ENCODE measurements around the gene ORC3.
A peak's percentile ranks its signal among the peaks of the same experiment; 100 is the strongest.

ORC3 gene

DNA sequence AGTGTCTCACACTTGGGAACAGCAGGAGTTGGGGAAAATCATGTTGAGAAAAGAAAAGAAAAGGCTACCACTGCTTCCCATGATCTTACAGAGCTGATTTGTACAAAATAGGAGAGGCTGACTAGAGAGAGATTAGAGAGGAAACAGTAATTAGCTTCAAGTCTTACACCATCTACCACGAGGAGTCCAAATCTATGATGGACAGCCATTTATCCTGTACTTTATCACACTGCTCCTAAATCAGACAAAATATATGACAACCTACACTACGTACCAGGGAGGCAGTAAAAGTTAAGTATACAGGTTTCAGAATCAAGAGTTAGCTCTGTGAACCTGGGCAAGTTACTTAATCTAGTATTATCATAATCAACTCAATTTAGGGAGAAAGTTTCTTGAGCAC lies 38.1 kb upstream of the ORC3 start:
- no peak for DNase-seq (ENCODE audit: low read depth in 2 of 2)
- no peak overlapping the region for H3K4me3 ChIP-seq (replicated peaks in 1 of 2; ENCODE audit: low read depth in 2 of 2, low read length in 2 of 2)
- no peak for TF ChIP-seq CTCF (IDR thresholded peaks at IDR 0.05; ENCODE audit: low read depth, low read length)

- DNase-seq (ENCODE audit: low read depth in 2 of 2), result no peak
- no peak overlapping the region for H3K4me3 ChIP-seq (replicated peaks in 1 of 2; ENCODE audit: low read depth in 2 of 2, low read length in 2 of 2)
- no peak for TF ChIP-seq CTCF (IDR thresholded peaks at IDR 0.05; ENCODE audit: low read depth, low read length)
Measured at GRCh38 chr6:87553159-87553765, 36.7 kb upstream of the ORC3 start.

DNA sequence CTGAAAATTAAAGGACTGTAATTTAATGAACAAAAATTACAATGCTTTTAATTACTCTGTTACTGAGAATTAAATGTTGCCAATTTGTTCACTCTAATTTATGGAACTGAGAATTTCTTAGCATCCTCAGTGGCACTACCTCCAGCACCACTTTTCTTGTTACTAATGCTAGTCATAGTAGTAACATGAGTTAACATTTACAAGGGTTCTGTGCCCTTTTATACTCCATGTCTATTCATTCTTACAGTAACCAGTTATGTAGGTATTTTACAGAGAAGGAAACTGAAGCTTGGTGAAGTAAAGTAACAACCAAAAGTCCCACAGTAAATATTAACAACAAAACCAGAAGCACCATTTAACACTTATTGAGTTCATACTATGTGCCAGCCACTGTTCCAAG lies 34.4 kb upstream of the ORC3 start:
- no peak overlapping the region for H3K4me3 ChIP-seq (replicated peaks in 1 of 2; ENCODE audit: low read depth in 2 of 2, low read length in 2 of 2)
- no peak for DNase-seq (ENCODE audit: low read depth in 2 of 2)
- TF ChIP-seq CTCF (IDR thresholded peaks at IDR 0.05; ENCODE audit: low read depth, low read length), result no peak

- no peak for TF ChIP-seq CTCF (IDR thresholded peaks at IDR 0.05; ENCODE audit: low read depth, low read length)
- no peak overlapping the region for H3K4me3 ChIP-seq (replicated peaks in 1 of 2; ENCODE audit: low read depth in 2 of 2, low read length in 2 of 2)
- no peak for DNase-seq (ENCODE audit: low read depth in 2 of 2)
Measured at GRCh38 chr6:87558446-87558845, 31.5 kb upstream of the ORC3 start.

GRCh38 chr6:87561017-87561416 lies 28.9 kb upstream of the ORC3 start:
- DNase-seq (ENCODE audit: low read depth in 2 of 2), result no peak
- H3K4me3 ChIP-seq (replicated peaks in 1 of 2; ENCODE audit: low read depth in 2 of 2, low read length in 2 of 2), result no peak overlapping the region
- TF ChIP-seq CTCF (IDR thresholded peaks at IDR 0.05; ENCODE audit: low read depth, low read length), result no peak

- no peak for TF ChIP-seq CTCF (IDR thresholded peaks at IDR 0.05; ENCODE audit: low read depth, low read length)
- peak in 1 of 2 donors; percentile 15 for DNase-seq (ENCODE audit: low read depth in 2 of 2)
- no peak overlapping the region for H3K4me3 ChIP-seq (replicated peaks in 1 of 2; ENCODE audit: low read depth in 2 of 2, low read length in 2 of 2)
Measured at GRCh38 chr6:87572021-87572420, 17.9 kb upstream of the ORC3 start.

- no peak for DNase-seq (ENCODE audit: low read depth in 2 of 2)
- TF ChIP-seq CTCF (IDR thresholded peaks at IDR 0.05; ENCODE audit: low read depth, low read length), result no peak
- no peak overlapping the region for H3K4me3 ChIP-seq (replicated peaks in 1 of 2; ENCODE audit: low read depth in 2 of 2, low read length in 2 of 2)
Measured at GRCh38 chr6:87572883-87573282, 17.1 kb upstream of the ORC3 start.
